Mammary epithelial cell (primary cell): ENCODE measurements around the gene ELOVL5.

Experiments used
- CTCF ChIP-seq, 2 donors: IDR thresholded peaks in 1 of 2; conservative IDR thresholded peaks in 1 of 2; 2 replicates each; pipeline ENCODE4 v1.5.1; 2011 to 2012; ENCODE audit warnings: inconsistent platforms in 2 of 2, low read length in 2 of 2, mild to moderate bottlenecking in 2 of 2, control low read depth in 1 of 2, low read depth in 1 of 2; ENCODE audit not compliant: insufficient read depth in 1 of 2; ENCODE audit errors: extremely low read depth in 1 of 2
- EZH2 ChIP-seq: IDR thresholded peaks from 2 replicates; pipeline ENCODE4 v1.6.1; 2012; ENCODE audit warnings: low read length, inconsistent platforms, borderline replicate concordance

DNA sequence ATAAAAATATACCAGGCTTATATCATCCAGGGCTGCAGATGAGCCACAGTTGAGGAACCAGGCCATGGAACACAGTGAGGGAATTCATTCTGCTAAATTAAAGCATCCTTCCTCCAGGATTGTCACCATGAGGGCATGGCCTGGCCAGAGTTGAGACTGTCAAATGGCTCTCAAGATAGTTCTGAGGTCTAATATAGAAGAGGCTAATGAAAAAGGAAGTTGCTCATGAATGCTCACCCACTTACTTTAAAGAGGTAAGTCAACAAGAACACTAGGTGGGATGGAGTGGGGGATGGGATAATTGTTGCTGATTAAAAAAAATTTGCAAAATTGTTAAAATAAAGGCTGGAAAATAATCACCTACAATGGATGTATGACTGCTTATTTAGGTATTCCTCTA, 128.1 kb downstream of the ELOVL5 start:
- TF ChIP-seq EZH2 (no peak), CTCF (conservative IDR thresholded peaks at IDR 0.05 in 1 of 2, IDR thresholded peaks at IDR 0.05 in 1 of 2; ENCODE audit: extremely low read depth in 1 of 2, insufficient read depth in 1 of 2, low read depth in 1 of 2, low read length in 2 of 2) (no peak)
